Measurements from ENCODE around the gene DCST2. TPM values are rescaled to one million over a fixed set of nuclear protein-coding genes. Genes with fewer than 3 reads are reported as not detected.

Gene DCST2
- total and polyA plus RNA-seq, 9 of the 15 experiments (the other 6 are each of a cell fraction or from before 2014, with no cell fraction given): 0.09 to 0.49 (median 0.11) TPM; not detected in 3

GRCh38 chr1:154982897-154983648 lies 50.5 kb downstream of the DCST2 start, which contains the start of gene FLAD1 (continued):
- TF ChIP-seq NBN (IDR thresholded peaks at IDR 0.05; ENCODE audit: low read depth) (peak; percentile 77), MCM5 (IDR thresholded peaks at IDR 0.05; ENCODE audit: low read depth) (no peak), USF1 (CRISPR knock-in tag; IDR thresholded peaks at IDR 0.05) (peak; percentile 96), PTBP1 (IDR thresholded peaks at IDR 0.05; ENCODE audit: low read depth, low read length) (no peak), DPF2 (IDR thresholded peaks at IDR 0.05) (no peak), ZNF592 (IDR thresholded peaks at IDR 0.05) (peak; percentile 77; the same call in 1 of the 2 replicates), SETDB1 (IDR thresholded peaks at IDR 0.05; ENCODE audit: low read length) (no peak), BRCA1 (IDR thresholded peaks at IDR 0.05) (no peak), BRCA1 (CRISPR knock-in tag; IDR thresholded peaks at IDR 0.05) (no peak), FOXK2 (conservative IDR thresholded peaks at IDR 0.05 in 1 of 2, IDR thresholded peaks at IDR 0.05 in 1 of 2; ENCODE audit: low read depth in 2 of 2) (peak; percentile 95 to 96), CSDE1 (IDR thresholded peaks at IDR 0.05) (no peak), ZBTB33 (CRISPR knock-in tag; IDR thresholded peaks at IDR 0.05) (peak; percentile 57; the same call in 1 of the 2 replicates), BCL6 (CRISPR knock-in tag; IDR thresholded peaks at IDR 0.05) (no peak), ZNF707 (CRISPR knock-in tag; conservative IDR thresholded peaks at IDR 0.05) (no peak), PHB2 (IDR thresholded peaks at IDR 0.05; ENCODE audit: low read depth) (no peak), RBM14 (IDR thresholded peaks at IDR 0.05; ENCODE audit: borderline replicate concordance, insufficient read depth, low read depth, low read length) (no peak)
- TF ChIP-seq, protein P1, sequence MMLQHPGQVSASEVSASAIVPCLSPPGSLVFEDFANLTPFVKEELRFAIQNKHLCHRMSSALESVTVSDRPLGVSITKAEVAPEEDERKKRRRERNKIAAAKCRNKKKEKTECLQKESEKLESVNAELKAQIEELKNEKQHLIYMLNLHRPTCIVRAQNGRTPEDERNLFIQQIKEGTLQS (IDR thresholded peaks at IDR 0.05): no peak; the same call in 1 of the 2 replicates
- TF ChIP-seq, protein P1 (CRISPR knock-in tag; conservative IDR thresholded peaks at IDR 0.05): no peak
- TF ChIP-seq, protein P2, sequence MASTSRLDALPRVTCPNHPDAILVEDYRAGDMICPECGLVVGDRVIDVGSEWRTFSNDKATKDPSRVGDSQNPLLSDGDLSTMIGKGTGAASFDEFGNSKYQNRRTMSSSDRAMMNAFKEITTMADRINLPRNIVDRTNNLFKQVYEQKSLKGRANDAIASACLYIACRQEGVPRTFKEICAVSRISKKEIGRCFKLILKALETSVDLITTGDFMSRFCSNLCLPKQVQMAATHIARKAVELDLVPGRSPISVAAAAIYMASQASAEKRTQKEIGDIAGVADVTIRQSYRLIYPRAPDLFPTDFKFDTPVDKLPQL (IDR thresholded peaks at IDR 0.05; ENCODE audit: extremely low read depth, insufficient read length): no peak

Data from K562 (cell line).